ENCODE data around the gene ELN. TPM values are rescaled to one million over a fixed set of nuclear protein-coding genes. Genes with fewer than 3 reads are reported as not detected.

The ELN gene
- total RNA-seq, 4 donors from 2014 or later, result 5.3 to 14.8 (median 6.9) TPM

GRCh38 chr7:74000489-74001149 is 27.4 kb upstream of the ELN start:
- Histone ChIP-seq H3K36me3 (no peaks in the 10 kb centered on the region), H3K27me3 (no peaks in the 10 kb centered on the region), H3K4me1 (peaks cover 0 to 4% of the 10 kb centered on the region in 2 donors), H3K4me3 (no peak overlapping the region), H3K9me3 (no peaks in the 10 kb centered on the region), H3K27ac (no peak overlapping the region)
- intact Hi-C loops (cut with DNase I; ENCODE audit: low total_unique reads) (no loop called here), in situ Hi-C loops (cut with MboI; ENCODE audit: low sequenced_read_pairs in 4 of 4) (no loop called here)
- no peak for ATAC-seq
- TF ChIP-seq POLR2A (IDR thresholded peaks at IDR 0.05), result no peak
- TF ChIP-seq, protein P1, sequence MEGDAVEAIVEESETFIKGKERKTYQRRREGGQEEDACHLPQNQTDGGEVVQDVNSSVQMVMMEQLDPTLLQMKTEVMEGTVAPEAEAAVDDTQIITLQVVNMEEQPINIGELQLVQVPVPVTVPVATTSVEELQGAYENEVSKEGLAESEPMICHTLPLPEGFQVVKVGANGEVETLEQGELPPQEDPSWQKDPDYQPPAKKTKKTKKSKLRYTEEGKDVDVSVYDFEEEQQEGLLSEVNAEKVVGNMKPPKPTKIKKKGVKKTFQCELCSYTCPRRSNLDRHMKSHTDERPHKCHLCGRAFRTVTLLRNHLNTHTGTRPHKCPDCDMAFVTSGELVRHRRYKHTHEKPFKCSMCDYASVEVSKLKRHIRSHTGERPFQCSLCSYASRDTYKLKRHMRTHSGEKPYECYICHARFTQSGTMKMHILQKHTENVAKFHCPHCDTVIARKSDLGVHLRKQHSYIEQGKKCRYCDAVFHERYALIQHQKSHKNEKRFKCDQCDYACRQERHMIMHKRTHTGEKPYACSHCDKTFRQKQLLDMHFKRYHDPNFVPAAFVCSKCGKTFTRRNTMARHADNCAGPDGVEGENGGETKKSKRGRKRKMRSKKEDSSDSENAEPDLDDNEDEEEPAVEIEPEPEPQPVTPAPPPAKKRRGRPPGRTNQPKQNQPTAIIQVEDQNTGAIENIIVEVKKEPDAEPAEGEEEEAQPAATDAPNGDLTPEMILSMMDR (IDR thresholded peaks at IDR 0.05 in 4 of 5, conservative IDR thresholded peaks at IDR 0.05 in 1 of 5), result no peak
- no peak for DNase-seq

DNA sequence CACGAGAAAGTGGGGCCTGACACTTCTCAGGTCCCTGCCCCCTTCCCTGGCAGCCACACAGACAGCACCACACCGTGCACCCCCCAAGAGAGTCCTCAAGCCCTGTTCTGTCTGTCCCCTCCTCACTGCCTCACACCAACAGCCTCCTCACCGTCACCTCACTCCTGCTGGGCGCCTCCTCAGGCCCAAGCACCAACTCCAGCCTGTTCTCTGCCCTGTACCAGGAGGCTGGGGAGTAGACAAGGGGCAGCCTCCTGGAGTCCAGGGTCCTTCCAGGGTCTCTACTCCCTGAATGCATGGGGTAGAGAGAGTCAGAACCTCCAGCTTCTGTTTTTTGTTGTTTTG is 26.9 kb upstream of the ELN start:
- Histone ChIP-seq H3K4me3 (no peak overlapping the region), H3K27me3 (no peaks in the 10 kb centered on the region), H3K36me3 (no peaks in the 10 kb centered on the region), H3K27ac (no peak overlapping the region), H3K9me3 (no peaks in the 10 kb centered on the region), H3K4me1 (peaks cover 0 to 4% of the 10 kb centered on the region in 2 donors)
- ATAC-seq (no peak), DNase-seq (no peak)
- in situ Hi-C loops (cut with MboI; ENCODE audit: low sequenced_read_pairs in 4 of 4) (no loop called here), intact Hi-C loops (cut with DNase I; ENCODE audit: low total_unique reads) (no loop called here)
- TF ChIP-seq POLR2A (IDR thresholded peaks at IDR 0.05), result no peak
- TF ChIP-seq, protein P1 (IDR thresholded peaks at IDR 0.05 in 4 of 5, conservative IDR thresholded peaks at IDR 0.05 in 1 of 5), result no peak

- H3K27me3 ChIP-seq, result no peaks in the 10 kb centered on the region
- TF ChIP-seq, protein P1 (IDR thresholded peaks at IDR 0.05 in 4 of 5, conservative IDR thresholded peaks at IDR 0.05 in 1 of 5), result no peak
- TF ChIP-seq POLR2A (IDR thresholded peaks at IDR 0.05), result no peak
- intact Hi-C loops (cut with DNase I; ENCODE audit: low total_unique reads), result no loop called here
Observed at GRCh38 chr7:74002474-74003017, 25.4 kb upstream of the ELN start.

DNA sequence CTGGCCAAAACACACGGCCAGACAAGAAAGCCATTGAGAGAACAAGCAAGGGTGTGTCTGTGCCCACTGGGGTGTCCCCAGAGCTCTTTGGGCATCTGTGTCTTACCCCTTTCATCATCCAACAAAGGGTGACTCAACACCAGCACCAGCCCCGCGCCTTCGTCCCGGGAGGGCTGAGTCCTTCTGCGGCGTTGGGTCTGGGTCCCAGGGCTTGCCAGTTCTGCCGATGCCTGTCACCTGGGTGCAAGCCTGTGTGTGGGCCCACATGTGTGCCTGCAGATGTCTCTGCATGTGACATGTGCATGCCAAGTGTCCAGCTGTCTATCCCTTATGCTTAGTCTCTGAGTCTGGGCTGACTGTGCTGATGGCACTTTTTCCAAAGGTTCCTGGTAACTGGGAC is 24.4 kb upstream of the ELN start:
- ATAC-seq, result no peak
- Histone ChIP-seq H3K27ac (no peak overlapping the region), H3K9me3 (no peaks in the 10 kb centered on the region), H3K4me1 (peaks cover 0 to 4% of the 10 kb centered on the region in 2 donors), H3K27me3 (no peaks in the 10 kb centered on the region), H3K36me3 (no peaks in the 10 kb centered on the region), H3K4me3 (no peak overlapping the region)
- intact Hi-C loops (cut with DNase I; ENCODE audit: low total_unique reads) (no loop called here), in situ Hi-C loops (cut with MboI; ENCODE audit: low sequenced_read_pairs in 4 of 4) (no loop called here)
- no peak for TF ChIP-seq POLR2A (IDR thresholded peaks at IDR 0.05)
- TF ChIP-seq, protein P1 (IDR thresholded peaks at IDR 0.05 in 4 of 5, conservative IDR thresholded peaks at IDR 0.05 in 1 of 5), result no peak
- no peak for DNase-seq

More at GRCh38 chr7:74002474-74003017, 25.4 kb upstream of the ELN start:
- ATAC-seq (peak in 1 of 2 donors; percentile 36), DNase-seq (no peak)
- H3K27ac ChIP-seq, result peak overlapping the region in 1 of 4 donors; percentile 41
- no peak overlapping the region for H3K4me3 ChIP-seq
- H3K36me3 ChIP-seq, result no peaks in the 10 kb centered on the region
- peaks cover 0 to 4% of the 10 kb centered on the region in 2 donors for H3K4me1 ChIP-seq
- in situ Hi-C loops (cut with MboI; ENCODE audit: low sequenced_read_pairs in 4 of 4), result no loop called here
- no peaks in the 10 kb centered on the region for H3K9me3 ChIP-seq
